Central memory CD8-positive, alpha-beta T cell (primary cell): Measurements from ENCODE around the gene MRPL43.
A peak's percentile ranks its signal among the peaks of the same experiment; 100 is the strongest.

Source experiments
- ATAC-seq: fragments of 150-1000 bp; cut with Tn5 transposase; replicated peaks from 2 replicates; pipeline ENCODE4 v1.10.0; 2022; ENCODE audit warnings: mild to moderate bottlenecking, moderate FRiP score, moderate number of reproducible peaks; ENCODE audit not compliant: poor library complexity, severe bottlenecking; ENCODE audit errors: extremely low read depth
- DNase-seq, 2 donors: peaks; one replicate each; pipeline ENCODE4 v3.0.0; 2021; ENCODE audit warnings: low spot score in 2 of 2
- H3K27ac Mint-ChIP-seq: one replicate; pipeline ENCODE4 v1.8.0; 2022; ENCODE audit warnings: low read depth, mild to moderate bottlenecking, moderate library complexity, mixed read lengths
- H3K27me3 Mint-ChIP-seq: one replicate; pipeline ENCODE4 v1.8.0; 2022; ENCODE audit warnings: mixed read lengths
- H3K36me3 Mint-ChIP-seq: one replicate; pipeline ENCODE4 v1.8.0; 2022; ENCODE audit warnings: mild to moderate bottlenecking, moderate library complexity, mixed read lengths; ENCODE audit not compliant: insufficient read depth
- H3K4me1 Mint-ChIP-seq: one replicate; pipeline ENCODE4 v1.8.0; 2022; ENCODE audit warnings: mixed read lengths
- H3K4me3 Mint-ChIP-seq: one replicate; pipeline ENCODE4 v1.8.0; 2022; ENCODE audit warnings: mild to moderate bottlenecking, moderate library complexity, mixed read lengths
- H3K9me3 Mint-ChIP-seq: one replicate; pipeline ENCODE4 v1.8.0; 2022; ENCODE audit warnings: mixed read lengths

MRPL43 gene

GRCh38 chr10:100948916-100949315 lies 38.4 kb downstream of the MRPL43 start:
- Mint-ChIP-seq H3K4me3 (no peak overlapping the region), H3K36me3 (peaks cover 62% of the 10 kb centered on the region), H3K4me1 (no peaks in the 10 kb centered on the region), H3K27ac (no peak overlapping the region), H3K9me3 (no peaks in the 10 kb centered on the region), H3K27me3 (no peaks in the 10 kb centered on the region)
- no peak for DNase-seq
- ATAC-seq: no peak

GRCh38 chr10:100945754-100946153 lies 41.5 kb downstream of the MRPL43 start:
- DNase-seq: no peak
- no peak overlapping the region for H3K4me3 Mint-ChIP-seq
- no peak for ATAC-seq
- no peak overlapping the region for H3K27ac Mint-ChIP-seq
- H3K36me3 Mint-ChIP-seq: peaks cover 57% of the 10 kb centered on the region
- H3K27me3 Mint-ChIP-seq: no peaks in the 10 kb centered on the region
- no peaks in the 10 kb centered on the region for H3K9me3 Mint-ChIP-seq
- peaks cover 10% of the 10 kb centered on the region for H3K4me1 Mint-ChIP-seq

GRCh38 chr10:100943508-100943907 lies 43.8 kb downstream of the MRPL43 start:
- no peaks in the 10 kb centered on the region for H3K27me3 Mint-ChIP-seq
- peaks cover 10% of the 10 kb centered on the region for H3K4me1 Mint-ChIP-seq
- DNase-seq (no peak), ATAC-seq (no peak)
- H3K9me3 Mint-ChIP-seq: no peaks in the 10 kb centered on the region
- no peak overlapping the region for H3K4me3 Mint-ChIP-seq
- H3K27ac Mint-ChIP-seq: peak overlapping the region; percentile 41
- H3K36me3 Mint-ChIP-seq: peaks cover 51% of the 10 kb centered on the region

- H3K27me3 Mint-ChIP-seq: no peaks in the 10 kb centered on the region
- peaks cover 59% of the 10 kb centered on the region for H3K36me3 Mint-ChIP-seq
- H3K27ac Mint-ChIP-seq: no peak overlapping the region
- H3K4me3 Mint-ChIP-seq: no peak overlapping the region
- DNase-seq: no peak
- no peaks in the 10 kb centered on the region for H3K9me3 Mint-ChIP-seq
- no peak for ATAC-seq
- H3K4me1 Mint-ChIP-seq: peaks cover 10% of the 10 kb centered on the region
These were observed 45.1 kb downstream of the MRPL43 start for GRCh38 chr10:100942229-100942628.

- ATAC-seq (no peak), DNase-seq (no peak)
- H3K27ac Mint-ChIP-seq: peak overlapping the region; percentile 20
- H3K9me3 Mint-ChIP-seq: no peaks in the 10 kb centered on the region
- H3K4me3 Mint-ChIP-seq: no peak overlapping the region
- H3K27me3 Mint-ChIP-seq: no peaks in the 10 kb centered on the region
- H3K36me3 Mint-ChIP-seq: peaks cover 57% of the 10 kb centered on the region
- H3K4me1 Mint-ChIP-seq: peaks cover 10% of the 10 kb centered on the region
These were observed 47.4 kb downstream of the MRPL43 start for GRCh38 chr10:100939763-100940344.
